Lower lobe of right lung (tissue), 2 donors: ENCODE measurements around the gene AAK1. TPM values are rescaled to one million over a fixed set of nuclear protein-coding genes. Genes with fewer than 3 reads are reported as not detected.
"Not testable (repeated sequence)": the region's sequence is repeated elsewhere in the genome, so short reads cannot be mapped to it uniquely, and the experiment has no call there.

ENCODE experiments used
- ATAC-seq, 2 donors: fragments of 200-7000 bp; cut with Tn5 transposase; one replicate each; pipeline ENCODE4 v1.9.1; 2020 to 2022; ENCODE audit warnings: mild to moderate bottlenecking in 2 of 2, moderate library complexity in 2 of 2
- DNase-seq: peaks from one replicate; pipeline ENCODE4 v3.0.0-alpha.2; 2020
- H3K27ac ChIP-seq: fragments of 200-600 bp; one replicate; pipeline ENCODE4 v1.8.0; 2022
- H3K27me3 ChIP-seq: fragments of 200-600 bp; one replicate; pipeline ENCODE4 v1.8.0; 2022; ENCODE audit warnings: low read depth
- H3K36me3 ChIP-seq: fragments of 200-600 bp; one replicate; pipeline ENCODE4 v1.8.0; 2022; ENCODE audit warnings: mild to moderate bottlenecking
- H3K4me1 ChIP-seq: fragments of 200-600 bp; one replicate; pipeline ENCODE4 v1.8.0; 2022
- H3K4me3 ChIP-seq: fragments of 200-600 bp; one replicate; pipeline ENCODE4 v1.8.0; 2022; ENCODE audit warnings: mild to moderate bottlenecking
- H3K9me3 ChIP-seq: fragments of 200-600 bp; one replicate; pipeline ENCODE4 v1.8.0; 2022
- intact Hi-C: fragments of 100-400 bp; cut with DNase I; formaldehyde crosslinking; loops from one replicate; pipeline ENCODE4 v1.11.0; 2022
- total RNA-seq: library from RNA; stranded (reverse); fragmentation: NEBNext Ultra II Directional; extraction: Animal tissue kit (Norgen Biotek cat#: 25700); gene quantifications from one replicate; pipeline ENCODE4 v1.2.1, GENCODE V29; 2021
- TF ChIP-seq, protein P1 (sequence below): fragments of 200-600 bp; IDR thresholded peaks from one replicate; pipeline ENCODE4 v1.8.0; 2022; ENCODE audit warnings: antibody characterized with exemption, mild to moderate bottlenecking
- donor health status: DM: no; HTN: yes; CAD: no; lungs with severe emphysema.

Gene AAK1
- total RNA-seq, 1 donor from 2014 or later = 73.3 TPM

DNA sequence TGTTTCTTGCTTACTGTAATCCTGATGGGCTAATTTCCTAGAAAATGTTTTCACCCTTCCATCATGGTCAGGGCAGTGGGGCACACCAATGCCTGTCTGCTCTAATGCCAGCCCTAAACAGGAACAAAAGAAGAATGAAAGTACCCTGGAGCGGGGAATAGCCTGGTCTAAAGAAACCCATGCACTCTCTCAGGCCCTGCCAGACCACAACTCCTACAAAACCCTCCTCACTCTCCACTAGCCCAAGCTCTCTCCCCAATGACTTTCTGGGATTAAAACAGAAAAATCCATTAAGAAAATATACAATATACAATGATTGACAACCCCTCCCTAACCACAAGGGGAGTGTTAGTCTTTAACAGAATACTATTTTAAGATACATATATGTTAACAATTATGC is 67.6 kb downstream of the AAK1 start:
- intact Hi-C loops = no loop called here
- Histone ChIP-seq H3K4me3 (no peak overlapping the region), H3K9me3 (no peaks in the 10 kb centered on the region), H3K36me3 (no peaks in the 10 kb centered on the region), H3K27ac (peak overlapping the region; percentile 32), H3K4me1 (peaks cover 45% of the 10 kb centered on the region), H3K27me3 (no peaks in the 10 kb centered on the region)
- no peak for ATAC-seq
- TF ChIP-seq, protein P1, sequence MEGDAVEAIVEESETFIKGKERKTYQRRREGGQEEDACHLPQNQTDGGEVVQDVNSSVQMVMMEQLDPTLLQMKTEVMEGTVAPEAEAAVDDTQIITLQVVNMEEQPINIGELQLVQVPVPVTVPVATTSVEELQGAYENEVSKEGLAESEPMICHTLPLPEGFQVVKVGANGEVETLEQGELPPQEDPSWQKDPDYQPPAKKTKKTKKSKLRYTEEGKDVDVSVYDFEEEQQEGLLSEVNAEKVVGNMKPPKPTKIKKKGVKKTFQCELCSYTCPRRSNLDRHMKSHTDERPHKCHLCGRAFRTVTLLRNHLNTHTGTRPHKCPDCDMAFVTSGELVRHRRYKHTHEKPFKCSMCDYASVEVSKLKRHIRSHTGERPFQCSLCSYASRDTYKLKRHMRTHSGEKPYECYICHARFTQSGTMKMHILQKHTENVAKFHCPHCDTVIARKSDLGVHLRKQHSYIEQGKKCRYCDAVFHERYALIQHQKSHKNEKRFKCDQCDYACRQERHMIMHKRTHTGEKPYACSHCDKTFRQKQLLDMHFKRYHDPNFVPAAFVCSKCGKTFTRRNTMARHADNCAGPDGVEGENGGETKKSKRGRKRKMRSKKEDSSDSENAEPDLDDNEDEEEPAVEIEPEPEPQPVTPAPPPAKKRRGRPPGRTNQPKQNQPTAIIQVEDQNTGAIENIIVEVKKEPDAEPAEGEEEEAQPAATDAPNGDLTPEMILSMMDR = no peak
- no peak for DNase-seq

DNA sequence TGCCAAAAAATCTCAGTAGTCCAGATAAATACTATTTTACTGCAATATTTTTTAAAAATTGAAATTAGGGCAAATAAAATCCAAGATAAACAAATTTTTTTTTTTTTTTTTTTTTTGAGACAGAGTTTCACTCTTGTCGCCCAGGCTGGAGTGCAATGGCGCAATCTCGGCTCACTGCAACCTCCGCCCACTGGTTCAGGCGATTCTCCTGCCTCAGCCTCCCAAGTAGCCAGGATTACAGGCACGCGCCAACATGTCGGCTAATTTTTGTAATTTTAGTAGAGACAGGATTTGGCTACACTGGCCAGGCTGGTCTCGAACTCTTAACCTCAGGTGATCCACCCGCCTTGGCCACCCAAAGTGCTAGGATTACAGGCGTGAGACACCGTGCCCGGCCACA is 68.2 kb downstream of the AAK1 start:
- intact Hi-C loops, H3K27me3 ChIP-seq, H3K27ac ChIP-seq, ATAC-seq, H3K4me3 ChIP-seq, H3K36me3 ChIP-seq, H3K9me3 ChIP-seq: not testable (repeated sequence)
- peaks cover 50% of the 10 kb centered on the region for H3K4me1 ChIP-seq
- peak; percentile 59 for DNase-seq

DNA sequence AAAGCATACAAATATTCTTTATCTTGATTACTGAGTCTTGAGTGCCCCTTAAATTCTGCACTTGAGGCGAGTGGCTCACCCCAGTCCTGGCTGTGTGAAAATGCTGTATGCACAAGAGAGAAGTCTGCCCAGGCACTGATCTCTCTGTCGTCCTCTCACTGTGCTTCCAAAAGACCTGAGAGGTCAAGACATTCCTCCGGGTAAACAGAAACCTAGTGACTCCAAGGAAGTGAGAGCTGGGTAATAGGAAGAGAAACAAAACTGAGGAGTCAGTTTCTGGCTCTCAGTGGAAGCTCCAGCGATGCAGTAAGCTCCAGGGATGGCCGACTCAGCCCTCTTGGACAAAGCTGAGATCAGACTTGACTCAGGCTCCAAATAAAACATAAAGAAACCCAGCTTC is 70.9 kb downstream of the AAK1 start:
- H3K4me1 ChIP-seq = peaks cover 45% of the 10 kb centered on the region
- DNase-seq = peak; percentile 63

DNA sequence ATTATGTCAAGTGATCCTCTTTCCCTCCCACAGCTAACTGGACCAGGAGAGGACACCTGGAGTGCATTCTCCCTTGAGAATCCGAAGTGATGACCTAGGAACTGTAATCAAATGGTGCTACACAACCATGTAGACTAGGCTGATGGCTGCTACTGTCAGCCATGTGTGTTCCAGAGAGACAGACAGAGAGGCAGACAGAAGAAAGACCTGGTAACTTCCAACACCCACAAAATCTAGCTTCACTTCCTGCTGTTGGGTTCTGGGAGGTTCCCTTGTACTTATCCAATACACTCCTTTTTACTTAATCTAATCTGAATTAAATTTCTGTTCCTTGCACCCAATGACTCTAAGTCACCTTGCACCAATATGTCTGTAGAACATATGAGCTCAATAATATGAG is 72.3 kb downstream of the AAK1 start:
- no peaks in the 10 kb centered on the region for H3K9me3 ChIP-seq
- intact Hi-C loops = no loop called here
- peaks cover 42% of the 10 kb centered on the region for H3K4me1 ChIP-seq
- TF ChIP-seq, protein P1 = no peak
- DNase-seq (no peak), ATAC-seq (no peak)
- H3K27me3 ChIP-seq = no peaks in the 10 kb centered on the region
- H3K27ac ChIP-seq = no peak overlapping the region
- H3K36me3 ChIP-seq = no peaks in the 10 kb centered on the region
- H3K4me3 ChIP-seq = no peak overlapping the region

More for the DNA sequence above, 70.9 kb downstream of the AAK1 start:
- H3K27ac ChIP-seq = peak overlapping the region; percentile 64
- H3K36me3 ChIP-seq = no peaks in the 10 kb centered on the region
- TF ChIP-seq, protein P1 = no peak
- intact Hi-C loops = no loop called here
- peak; percentile 94 for ATAC-seq
- H3K4me3 ChIP-seq = no peak overlapping the region
- no peaks in the 10 kb centered on the region for H3K27me3 ChIP-seq
- H3K9me3 ChIP-seq = no peaks in the 10 kb centered on the region

DNA sequence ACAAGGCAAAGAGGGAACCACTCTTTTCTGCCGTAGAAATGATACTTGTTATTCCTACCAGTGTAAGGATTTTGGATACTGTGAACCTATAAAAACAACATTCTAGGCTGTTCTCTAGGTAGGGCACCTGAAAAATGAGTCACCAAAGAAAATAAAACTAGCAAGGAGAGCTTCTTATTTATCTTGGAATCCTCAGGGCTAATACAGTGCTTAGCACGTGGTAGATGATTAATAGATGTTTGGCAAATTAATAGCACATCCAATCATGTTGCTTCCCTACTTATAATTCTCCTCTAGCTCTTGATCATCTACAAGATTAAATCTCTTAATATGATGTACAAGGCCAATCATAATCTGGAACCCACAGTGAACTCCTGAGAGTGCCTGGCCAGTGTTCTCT is 73.1 kb downstream of the AAK1 start:
- TF ChIP-seq, protein P1 = no peak
- Histone ChIP-seq H3K27me3 (no peaks in the 10 kb centered on the region), H3K4me1 (peaks cover 44% of the 10 kb centered on the region), H3K4me3 (no peak overlapping the region), H3K9me3 (no peaks in the 10 kb centered on the region), H3K27ac (no peak overlapping the region), H3K36me3 (no peaks in the 10 kb centered on the region)
- intact Hi-C loops = no loop called here
- ATAC-seq (peak in 1 of 2 donors; percentile 56), DNase-seq (no peak)

DNA sequence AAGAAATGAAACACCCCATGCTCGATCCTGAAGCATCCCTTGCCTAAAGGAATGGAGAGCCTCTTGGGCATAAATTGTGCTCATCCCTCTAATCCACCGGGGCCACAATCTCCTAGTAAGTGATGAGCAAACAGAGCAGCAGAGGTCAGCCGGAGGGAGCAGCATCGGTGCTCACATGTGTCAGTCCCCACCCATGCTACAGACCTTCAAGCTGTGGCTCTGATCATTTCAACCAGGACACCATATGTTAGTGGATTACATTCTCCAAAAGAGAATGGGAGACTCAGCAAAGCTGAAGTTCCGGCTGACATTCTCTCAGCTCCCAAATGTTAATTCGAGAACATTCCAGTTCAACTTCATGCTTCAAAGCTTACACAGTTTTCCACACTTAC is 75.6 kb downstream of the AAK1 start:
- peaks cover 46% of the 10 kb centered on the region for H3K4me1 ChIP-seq
- H3K9me3 ChIP-seq = no peaks in the 10 kb centered on the region
- TF ChIP-seq, protein P1 = no peak
- no peak overlapping the region for H3K27ac ChIP-seq
- ATAC-seq (no peak), DNase-seq (no peak)
- H3K36me3 ChIP-seq = no peaks in the 10 kb centered on the region
- H3K4me3 ChIP-seq = no peak overlapping the region
- H3K27me3 ChIP-seq = no peaks in the 10 kb centered on the region
- intact Hi-C loops = no loop called here
